SU-DHL-6 (cell line): Measurements from ENCODE around the gene PATL2.

ENCODE experiments used
- H2AFZ ChIP-seq: fragments of 200-600 bp; sonication (generic); 2 replicates; pipeline ENCODE4 v1.6.1; 2014; ENCODE audit warnings: low read depth, mild to moderate bottlenecking, moderate library complexity, mixed read lengths, antibody characterized with exemption, low read length; ENCODE audit not compliant: severe bottlenecking
- H3F3A ChIP-seq: fragments of 200-600 bp; shearing (Covaris generic); 2 replicates; pipeline ENCODE4 v1.6.0; 2016; ENCODE audit warnings: antibody characterized with exemption, mild to moderate bottlenecking; ENCODE audit not compliant: insufficient read depth
- H3K27ac ChIP-seq: fragments of 200-600 bp; sonication (generic); 2 replicates; pipeline ENCODE4 v1.5.1; 2016; ENCODE audit warnings: low read depth, mild to moderate bottlenecking, low read length, moderate library complexity, mixed read lengths
- H3K27me3 ChIP-seq: fragments of 200-600 bp; sonication (generic), shearing (Covaris generic); 2 replicates; pipeline ENCODE4 v1.6.0; 2014; ENCODE audit warnings: mild to moderate bottlenecking, low read length
- H3K36me3 ChIP-seq: fragments of 200-600 bp; sonication (generic); 2 replicates; pipeline ENCODE4 v1.6.1; 2014; ENCODE audit warnings: mild to moderate bottlenecking, low read length, mixed read lengths
- H3K4me2 ChIP-seq: fragments of 300-600, 200-600 bp; shearing (Covaris generic), sonication (generic); 2 replicates; pipeline ENCODE4 v1.6.0; 2014; ENCODE audit warnings: low read length, low read depth, mild to moderate bottlenecking; ENCODE audit not compliant: poor library complexity, severe bottlenecking
- H3K4me3 ChIP-seq: fragments of 200-600 bp; sonication (generic); 2 replicates; pipeline ENCODE4 v1.5.1; 2014; ENCODE audit warnings: antibody characterized with exemption, low read length, mild to moderate bottlenecking, mixed read lengths; ENCODE audit not compliant: insufficient read depth, poor library complexity, severe bottlenecking
- H3K79me2 ChIP-seq: fragments of 200-600 bp; sonication (generic); 2 replicates; pipeline ENCODE4 v1.6.1; 2014; ENCODE audit warnings: mild to moderate bottlenecking, low read length, moderate library complexity; ENCODE audit not compliant: insufficient read depth
- H3K9ac ChIP-seq: fragments of 200-600 bp; sonication (generic); 2 replicates; pipeline ENCODE4 v1.7.0; 2014; ENCODE audit warnings: mild to moderate bottlenecking, low read length
- H3K9me2 ChIP-seq: fragments of 200-600 bp; sonication (generic); replicated peaks from 2 replicates; pipeline ENCODE4 v1.6.1; 2014; ENCODE audit warnings: low read length; ENCODE audit not compliant: insufficient read depth
- H3K9me3 ChIP-seq: fragments of 200-600 bp; sonication (generic); 2 replicates; pipeline ENCODE4 v1.6.1; 2014; ENCODE audit warnings: low read length, mixed read lengths; ENCODE audit not compliant: insufficient read depth
- H4K20me1 ChIP-seq: fragments of 200-600 bp; sonication (generic); 2 replicates; pipeline ENCODE4 v1.6.1; 2014; ENCODE audit warnings: low read depth, mild to moderate bottlenecking, antibody characterized with exemption, low read length, moderate library complexity, mixed read lengths
- CTCF ChIP-seq: fragments of 200-600 bp; sonication (generic); IDR thresholded peaks from one replicate; pipeline ENCODE4 v1.5.1; 2017; ENCODE audit warnings: antibody characterized with exemption, mild to moderate bottlenecking, low read length, moderate library complexity; ENCODE audit not compliant: insufficient read depth, poor library complexity, severe bottlenecking
- EZH2phosphoT487 ChIP-seq: fragments of 200-600 bp; sonication (generic), shearing (Covaris generic); conservative IDR thresholded peaks from 2 replicates; pipeline ENCODE4 v1.6.1; 2018; ENCODE audit warnings: mild to moderate bottlenecking, antibody characterized with exemption, low read length, moderate library complexity, mixed read lengths

Gene PATL2

GRCh38 chr15:44670087-44670950 lies 40.8 kb downstream of the PATL2 start:
- Histone ChIP-seq H3K27ac (no peak overlapping the region), H3K4me2 (no peak overlapping the region)

GRCh38 chr15:44668921-44669320 lies 42.2 kb downstream of the PATL2 start:
- H3K4me2 ChIP-seq = no peak overlapping the region
- no peaks in the 10 kb centered on the region for H3K36me3 ChIP-seq
- no peak overlapping the region for H3K9ac ChIP-seq

More at GRCh38 chr15:44670087-44670950, 40.8 kb downstream of the PATL2 start:
- Histone ChIP-seq H3K9me2 (no peaks in the 10 kb centered on the region), H3F3A (no peaks in the 10 kb centered on the region), H3K36me3 (no peaks in the 10 kb centered on the region), H3K9me3 (no peaks in the 10 kb centered on the region), H3K4me3 (no peak overlapping the region), H3K9ac (no peak overlapping the region), H3K27me3 (no peaks in the 10 kb centered on the region), H3K79me2 (no peaks in the 10 kb centered on the region), H4K20me1 (no peaks in the 10 kb centered on the region), H2AFZ (no peak overlapping the region)
- no peak for TF ChIP-seq EZH2phosphoT487
- no peak for TF ChIP-seq CTCF

GRCh38 chr15:44667039-44667360 lies 44.1 kb downstream of the PATL2 start:
- no peaks in the 10 kb centered on the region for H4K20me1 ChIP-seq
- no peak overlapping the region for H3K9ac ChIP-seq
- H3K27ac ChIP-seq = no peak overlapping the region
- H3K4me3 ChIP-seq = no peak overlapping the region
- no peaks in the 10 kb centered on the region for H3K36me3 ChIP-seq
- H3F3A ChIP-seq = peaks cover 22% of the 10 kb centered on the region
- H3K9me2 ChIP-seq = no peaks in the 10 kb centered on the region
- no peaks in the 10 kb centered on the region for H3K9me3 ChIP-seq
- TF ChIP-seq EZH2phosphoT487 (no peak), CTCF (no peak)
- H3K27me3 ChIP-seq = no peaks in the 10 kb centered on the region
- H3K79me2 ChIP-seq = peaks cover 3% of the 10 kb centered on the region; the same call in 1 of the 2 replicates
- no peak overlapping the region for H3K4me2 ChIP-seq
- no peak overlapping the region for H2AFZ ChIP-seq

More at GRCh38 chr15:44668921-44669320, 42.2 kb downstream of the PATL2 start:
- TF ChIP-seq EZH2phosphoT487 (no peak), CTCF (no peak)
- Histone ChIP-seq H3K27ac (no peak overlapping the region), H3K4me3 (no peak overlapping the region), H3K9me3 (no peaks in the 10 kb centered on the region), H3K9me2 (no peaks in the 10 kb centered on the region), H3K79me2 (no peaks in the 10 kb centered on the region), H3F3A (peaks cover 6% of the 10 kb centered on the region), H4K20me1 (no peaks in the 10 kb centered on the region), H3K27me3 (no peaks in the 10 kb centered on the region), H2AFZ (no peak overlapping the region)
